NCI-H1417 (cell line): ENCODE measurements around the gene MAP4K4.
A peak's percentile ranks its signal among the peaks of the same experiment; 100 is the strongest.
"Not testable (repeated sequence)": the region's sequence is repeated elsewhere in the genome, so short reads cannot be mapped to it uniquely, and the experiment has no call there.

Experiments used
- DNase-seq, 3 experiments: peaks; one replicate each; lab custom pipeline; 2025; lab: John Stamatoyannopoulos, UW

Gene MAP4K4

GRCh38 chr2:101768556-101769220 is 71.2 kb downstream of the MAP4K4 start:
- DNase-seq, result no peak

GRCh38 chr2:101769726-101770125 is 72.2 kb downstream of the MAP4K4 start:
- DNase-seq, result not testable (repeated sequence)

GRCh38 chr2:101770726-101771125 is 73.2 kb downstream of the MAP4K4 start:
- peak; percentile 2 to 56 (median 24) for DNase-seq

GRCh38 chr2:101771227-101771902 is 73.9 kb downstream of the MAP4K4 start:
- DNase-seq, result no peak

- no peak for DNase-seq
Measured at GRCh38 chr2:101771910-101772321, 74.4 kb downstream of the MAP4K4 start.

GRCh38 chr2:101773137-101773536 is 75.6 kb downstream of the MAP4K4 start:
- no peak for DNase-seq

- not testable (repeated sequence) for DNase-seq
Measured at GRCh38 chr2:101773961-101774360, 76.5 kb downstream of the MAP4K4 start.

GRCh38 chr2:101775092-101775491 is 77.6 kb downstream of the MAP4K4 start:
- peak in 1 of 3 experiments; percentile 68 for DNase-seq

- peak in 1 of 3 experiments; percentile 28 for DNase-seq
Measured at GRCh38 chr2:101775636-101776035, 78.1 kb downstream of the MAP4K4 start.

GRCh38 chr2:101776172-101777043 is 78.9 kb downstream of the MAP4K4 start:
- peak in 2 of 3 experiments; percentile 15 to 60 for DNase-seq

GRCh38 chr2:101777337-101777736 is 79.8 kb downstream of the MAP4K4 start:
- DNase-seq, result no peak

- DNase-seq, result no peak
Measured at GRCh38 chr2:101778102-101778501, 80.6 kb downstream of the MAP4K4 start.

GRCh38 chr2:101779190-101779589 is 81.7 kb downstream of the MAP4K4 start:
- no peak for DNase-seq

- DNase-seq, result no peak
Measured at GRCh38 chr2:101779656-101780055, 82.1 kb downstream of the MAP4K4 start.

GRCh38 chr2:101781326-101781725 is 83.8 kb downstream of the MAP4K4 start:
- no peak for DNase-seq

- DNase-seq, result peak in 2 of 3 experiments; percentile 7 to 71
Measured at GRCh38 chr2:101781791-101782426, 84.4 kb downstream of the MAP4K4 start.

GRCh38 chr2:101782427-101782792 is 84.9 kb downstream of the MAP4K4 start:
- DNase-seq, result no peak

GRCh38 chr2:101787097-101787496 is 89.6 kb downstream of the MAP4K4 start:
- DNase-seq, result no peak

- no peak for DNase-seq
Measured at GRCh38 chr2:101788565-101788964, 91.1 kb downstream of the MAP4K4 start.

GRCh38 chr2:101788995-101789970 is 91.8 kb downstream of the MAP4K4 start:
- peak in 1 of 3 experiments; percentile 42 for DNase-seq

- DNase-seq, result no peak
Measured at GRCh38 chr2:101790416-101790815, 92.9 kb downstream of the MAP4K4 start.
